Mesothelial cell of epicardium (in vitro differentiated cells): ENCODE results near the gene NFU1. TPM values are rescaled to one million over a fixed set of nuclear protein-coding genes. Genes with fewer than 3 reads are reported as not detected.

Experiments
- DNase-seq, 2 experiments: peaks; one replicate each; pipeline ENCODE4 v3.0.0; 2021; ENCODE audit warnings: low spot score in 2 of 2; ENCODE audit not compliant: unreplicated experiment in 2 of 2
- H3K27ac Mint-ChIP-seq: 2 replicates; pipeline ENCODE4 v1.8.0; 2021; ENCODE audit warnings: mixed read lengths
- H3K27me3 Mint-ChIP-seq: 2 replicates; pipeline ENCODE4 v1.8.0; 2021; ENCODE audit warnings: low read depth, mixed read lengths
- H3K36me3 Mint-ChIP-seq: 2 replicates; pipeline ENCODE4 v1.8.0; 2021; ENCODE audit warnings: mixed read lengths
- H3K4me1 Mint-ChIP-seq: 2 replicates; pipeline ENCODE4 v1.8.0; 2021; ENCODE audit warnings: mixed read lengths
- H3K4me3 Mint-ChIP-seq: 2 replicates; pipeline ENCODE4 v1.8.0; 2021; ENCODE audit warnings: mild to moderate bottlenecking, moderate library complexity, mixed read lengths
- H3K9me3 Mint-ChIP-seq: 2 replicates; pipeline ENCODE4 v1.8.0; 2021; ENCODE audit warnings: mixed read lengths
- total RNA-seq: library from RNA; stranded (reverse); gene quantifications from 3 replicates; pipeline ENCODE4 v1.2.1, GENCODE V29; 2021
- TF ChIP-seq, protein P1 (sequence below): fragments of 200-600 bp; sonication (generic); IDR thresholded peaks from one replicate; pipeline ENCODE4 v1.5.0; 2021; ENCODE audit warnings: antibody characterized with exemption; ENCODE audit not compliant: unreplicated experiment

Gene NFU1
- total RNA-seq, 1 donor from 2014 or later: 34.7 TPM

DNA sequence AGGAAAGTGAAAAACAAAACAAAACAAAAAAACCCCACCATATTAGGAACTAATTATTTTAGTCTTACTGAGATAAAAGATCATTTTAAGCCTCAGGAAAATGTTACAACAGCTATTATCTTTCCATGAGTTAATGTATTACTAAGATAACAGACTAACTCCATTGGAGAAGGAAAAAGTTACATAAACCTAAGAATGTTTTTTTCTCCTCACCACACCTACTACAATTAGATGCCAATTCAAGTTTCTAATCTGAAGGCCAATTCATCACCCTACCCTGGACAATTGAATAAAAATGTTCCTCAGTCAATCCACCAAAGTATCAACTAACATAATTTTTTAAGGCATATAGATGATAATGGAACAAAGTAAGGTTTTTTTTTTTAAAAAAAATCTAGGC is 40.0 kb downstream of the NFU1 start:
- TF ChIP-seq, protein P1, sequence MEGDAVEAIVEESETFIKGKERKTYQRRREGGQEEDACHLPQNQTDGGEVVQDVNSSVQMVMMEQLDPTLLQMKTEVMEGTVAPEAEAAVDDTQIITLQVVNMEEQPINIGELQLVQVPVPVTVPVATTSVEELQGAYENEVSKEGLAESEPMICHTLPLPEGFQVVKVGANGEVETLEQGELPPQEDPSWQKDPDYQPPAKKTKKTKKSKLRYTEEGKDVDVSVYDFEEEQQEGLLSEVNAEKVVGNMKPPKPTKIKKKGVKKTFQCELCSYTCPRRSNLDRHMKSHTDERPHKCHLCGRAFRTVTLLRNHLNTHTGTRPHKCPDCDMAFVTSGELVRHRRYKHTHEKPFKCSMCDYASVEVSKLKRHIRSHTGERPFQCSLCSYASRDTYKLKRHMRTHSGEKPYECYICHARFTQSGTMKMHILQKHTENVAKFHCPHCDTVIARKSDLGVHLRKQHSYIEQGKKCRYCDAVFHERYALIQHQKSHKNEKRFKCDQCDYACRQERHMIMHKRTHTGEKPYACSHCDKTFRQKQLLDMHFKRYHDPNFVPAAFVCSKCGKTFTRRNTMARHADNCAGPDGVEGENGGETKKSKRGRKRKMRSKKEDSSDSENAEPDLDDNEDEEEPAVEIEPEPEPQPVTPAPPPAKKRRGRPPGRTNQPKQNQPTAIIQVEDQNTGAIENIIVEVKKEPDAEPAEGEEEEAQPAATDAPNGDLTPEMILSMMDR: no peak
- Mint-ChIP-seq H3K4me3 (no peak overlapping the region), H3K27ac (no peak overlapping the region), H3K36me3 (peaks cover 42% of the 10 kb centered on the region), H3K27me3 (no peaks in the 10 kb centered on the region), H3K9me3 (no peaks in the 10 kb centered on the region), H3K4me1 (no peaks in the 10 kb centered on the region)
- no peak for DNase-seq

DNA sequence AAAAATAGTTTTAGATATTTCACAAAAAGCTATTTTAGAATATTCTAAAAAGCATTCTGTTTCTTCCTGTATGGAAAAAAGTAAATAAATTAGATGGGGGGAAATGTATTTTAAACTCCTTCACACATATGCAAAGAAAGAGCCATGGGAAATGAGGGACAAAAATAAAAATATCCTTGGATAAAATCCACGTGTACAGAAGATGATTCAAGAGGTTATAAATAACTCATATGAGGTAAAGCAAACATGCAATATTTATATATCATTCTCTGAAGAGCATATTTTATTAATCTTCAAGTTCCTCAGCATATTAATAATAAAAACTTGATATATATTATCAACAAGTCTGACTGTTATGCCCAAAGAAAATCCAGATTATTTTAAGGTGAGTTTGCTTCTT is 41.4 kb downstream of the NFU1 start:
- Mint-ChIP-seq H3K9me3 (no peaks in the 10 kb centered on the region), H3K4me1 (no peaks in the 10 kb centered on the region), H3K27ac (no peak overlapping the region), H3K4me3 (no peak overlapping the region), H3K27me3 (no peaks in the 10 kb centered on the region), H3K36me3 (peaks cover 39% of the 10 kb centered on the region)
- DNase-seq: no peak
- TF ChIP-seq, protein P1: no peak

DNA sequence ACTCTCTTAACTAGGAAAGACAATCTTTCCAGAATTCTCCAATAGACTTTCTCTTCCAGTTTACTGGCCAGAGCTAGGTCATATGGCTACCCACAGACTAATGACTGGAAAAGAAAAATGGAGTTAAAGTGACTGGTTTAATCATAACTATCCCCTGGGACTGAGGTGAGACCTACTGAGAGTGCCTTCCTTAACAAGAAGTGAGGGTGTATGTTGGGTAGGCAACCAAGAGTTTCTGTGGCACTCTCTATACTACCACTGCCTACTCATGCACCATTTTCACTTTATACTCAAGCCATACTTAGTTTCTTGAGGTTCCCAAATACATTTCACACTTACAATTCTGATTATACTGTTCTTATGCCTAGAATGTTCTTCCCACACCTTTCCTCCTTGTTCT is 43.3 kb downstream of the NFU1 start:
- DNase-seq: no peak
- Mint-ChIP-seq H3K27ac (no peak overlapping the region), H3K36me3 (peaks cover 27% of the 10 kb centered on the region), H3K9me3 (no peaks in the 10 kb centered on the region), H3K27me3 (no peaks in the 10 kb centered on the region), H3K4me1 (no peaks in the 10 kb centered on the region), H3K4me3 (no peak overlapping the region)
- TF ChIP-seq, protein P1: no peak

DNA sequence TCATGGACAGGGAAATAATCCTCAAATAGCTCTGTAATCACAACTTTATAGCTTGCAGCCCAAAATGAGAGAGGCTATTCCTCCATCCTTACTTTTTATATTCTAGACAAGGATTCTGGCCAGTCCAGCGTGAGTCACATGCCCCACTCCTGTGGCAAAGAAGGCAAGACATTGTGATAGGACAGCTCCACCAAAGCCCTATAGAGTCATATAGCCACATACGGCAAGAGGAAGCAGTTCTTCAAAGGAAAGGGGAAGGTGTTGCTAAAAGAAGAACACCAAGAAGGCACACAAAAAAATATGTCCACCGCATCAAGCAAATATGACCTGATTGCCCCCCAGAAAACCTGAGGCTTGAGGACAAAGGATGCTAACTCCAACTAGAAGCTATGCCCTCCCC is 46.8 kb downstream of the NFU1 start:
- Mint-ChIP-seq H3K36me3 (peaks cover 16% of the 10 kb centered on the region), H3K9me3 (no peaks in the 10 kb centered on the region), H3K4me3 (no peak overlapping the region), H3K27ac (no peak overlapping the region), H3K4me1 (peaks cover 20% of the 10 kb centered on the region), H3K27me3 (no peaks in the 10 kb centered on the region)
- DNase-seq: no peak
- TF ChIP-seq, protein P1: no peak

DNA sequence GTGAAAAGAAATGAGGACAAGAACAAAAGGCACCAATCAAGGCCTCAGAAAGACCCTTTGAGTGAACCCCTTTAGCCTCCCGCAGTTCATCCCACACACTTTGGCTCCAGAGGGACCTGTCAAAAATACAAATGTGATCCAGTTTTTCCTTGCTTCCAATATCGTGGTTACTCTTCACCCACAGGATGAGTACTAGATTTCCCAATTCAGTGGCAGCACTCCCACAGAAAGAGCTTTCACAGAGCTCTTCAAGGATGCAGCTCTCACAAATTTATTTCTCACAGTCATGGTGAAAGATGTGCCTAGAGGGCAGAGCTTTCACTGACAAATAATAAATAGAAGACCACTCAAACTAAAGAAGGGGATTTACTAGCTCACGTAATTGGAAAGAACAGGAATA is 47.2 kb downstream of the NFU1 start:
- peaks cover 16% of the 10 kb centered on the region for H3K36me3 Mint-ChIP-seq
- peaks cover 21% of the 10 kb centered on the region for H3K4me1 Mint-ChIP-seq
- no peaks in the 10 kb centered on the region for H3K27me3 Mint-ChIP-seq
- no peaks in the 10 kb centered on the region for H3K9me3 Mint-ChIP-seq
- no peak for DNase-seq
- H3K4me3 Mint-ChIP-seq: no peak overlapping the region
- TF ChIP-seq, protein P1: no peak
- no peak overlapping the region for H3K27ac Mint-ChIP-seq

DNA sequence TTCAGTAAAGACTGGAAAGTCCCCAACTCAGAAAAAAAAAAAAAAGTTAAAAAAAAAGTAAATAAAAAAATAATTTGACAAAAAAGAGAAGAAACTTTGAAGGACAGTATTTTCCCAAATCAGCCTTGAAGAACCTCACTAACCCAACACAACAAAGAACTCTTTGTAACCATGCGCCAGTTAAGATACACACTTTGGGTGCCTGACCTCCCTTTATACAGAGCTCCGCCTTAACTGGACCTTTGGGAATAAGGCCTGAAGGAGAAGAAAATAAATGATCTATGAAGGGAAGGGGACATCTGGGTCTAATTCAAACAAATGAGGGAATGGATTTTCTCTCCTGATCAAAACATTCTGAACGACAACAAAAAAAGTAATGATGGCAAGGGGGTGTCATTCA is 48.0 kb downstream of the NFU1 start:
- TF ChIP-seq, protein P1: no peak
- Mint-ChIP-seq H3K36me3 (peaks cover 10% of the 10 kb centered on the region), H3K27me3 (no peaks in the 10 kb centered on the region), H3K9me3 (no peaks in the 10 kb centered on the region), H3K4me1 (peaks cover 23% of the 10 kb centered on the region), H3K4me3 (no peak overlapping the region), H3K27ac (no peak overlapping the region)
- no peak for DNase-seq
